ENCODE results near the gene NDUFB10.
"Not testable (repeated sequence)": the region's sequence is repeated elsewhere in the genome, so short reads cannot be mapped to it uniquely, and the experiment has no call there.

Gene NDUFB10

GRCh38 chr16:1946495-1947368, 12.6 kb upstream of the NDUFB10 start:
- DNase-seq (ENCODE audit: low read depth in 2 of 2): no peak

- no peak for DNase-seq (ENCODE audit: low read depth in 2 of 2)
These were observed 12.0 kb upstream of the NDUFB10 start for GRCh38 chr16:1947369-1947670.

GRCh38 chr16:1949507-1949906, 9.8 kb upstream of the NDUFB10 start:
- DNase-seq (ENCODE audit: low read depth in 2 of 2): no peak

- DNase-seq (ENCODE audit: low read depth in 2 of 2): no peak
These were observed 9.3 kb upstream of the NDUFB10 start for GRCh38 chr16:1950047-1950446.

- no peak for DNase-seq (ENCODE audit: low read depth in 2 of 2)
These were observed 8.8 kb upstream of the NDUFB10 start for GRCh38 chr16:1950559-1950958.

- no peak for DNase-seq (ENCODE audit: low read depth in 2 of 2)
These were observed 5.6 kb upstream of the NDUFB10 start for GRCh38 chr16:1953734-1954133.

GRCh38 chr16:1957434-1958142, 1.8 kb upstream of the NDUFB10 start:
- DNase-seq (ENCODE audit: low read depth in 2 of 2): not testable (repeated sequence)

GRCh38 chr16:1958143-1958491, 1.2 kb upstream of the NDUFB10 start:
- DNase-seq (ENCODE audit: low read depth in 2 of 2): not testable (repeated sequence)

GRCh38 chr16:1958715-1959268, 546 bp upstream of the NDUFB10 start:
- DNase-seq (ENCODE audit: low read depth in 2 of 2): no peak

GRCh38 chr16:1960665-1961630, 1.6 kb downstream of the NDUFB10 start:
- DNase-seq (ENCODE audit: low read depth in 2 of 2): peak in 1 of 2 donors; percentile 42

- no peak for DNase-seq (ENCODE audit: low read depth in 2 of 2)
These were observed 2.3 kb downstream of the NDUFB10 start for GRCh38 chr16:1961651-1962067.

- not testable (repeated sequence) for DNase-seq (ENCODE audit: low read depth in 2 of 2)
These were observed 3.1 kb downstream of the NDUFB10 start for GRCh38 chr16:1962161-1963153.

- peak in 1 of 2 donors; percentile 22 for DNase-seq (ENCODE audit: low read depth in 2 of 2)
These were observed 4.6 kb downstream of the NDUFB10 start for GRCh38 chr16:1963806-1964505.

- peak; percentile 97 to 98 for DNase-seq (ENCODE audit: low read depth in 2 of 2)
These were observed 5.4 kb downstream of the NDUFB10 start, which contains the start of gene RPS2 for GRCh38 chr16:1964506-1965395. TSS of gene RPS2 (minus strand) at chr16:1964826. CDS start at chr16:1964625, 201 bp downstream.

GRCh38 chr16:1965396-1966001, 6.2 kb downstream of the NDUFB10 start:
- no peak for DNase-seq (ENCODE audit: low read depth in 2 of 2)

- DNase-seq (ENCODE audit: low read depth in 2 of 2): no peak
These were observed 7.1 kb downstream of the NDUFB10 start, which contains the start of gene RNF151 for GRCh38 chr16:1966460-1966859. TSS of gene RNF151 (plus strand) at chr16:1966856. CDS start at chr16:1966882, 26 bp downstream.

GRCh38 chr16:1968146-1968953, 9.0 kb downstream of the NDUFB10 start:
- no peak for DNase-seq (ENCODE audit: low read depth in 2 of 2)

Data from stimulated activated CD4-positive, alpha-beta T cell treated with anti-CD3 and anti-CD28 coated beads, Interleukin-15, amount 100 ng/mL, for 48 hours (primary cell).